HG03135 (cell line): ENCODE measurements around the gene HNRNPL.
"Not testable (repeated sequence)": the region's sequence is repeated elsewhere in the genome, so short reads cannot be mapped to it uniquely, and the experiment has no call there.

Experiments
- ATAC-seq: cut with Tn5 transposase; IDR thresholded peaks from one replicate; pipeline ENCODE4 v1.9.1; 2021; ENCODE audit warnings: mild to moderate bottlenecking, moderate library complexity; ENCODE audit not compliant: unreplicated experiment

The HNRNPL gene

GRCh38 chr19:38849860-38850435 is at the start of gene HNRNPL:
HNRNPL (minus strand) TSS chr19:38849986; CDS start chr19:38849966, 20 bp downstream.
- ATAC-seq, result peak; percentile 52

GRCh38 chr19:38898788-38899446 is 49.1 kb upstream of the HNRNPL start:
- no peak for ATAC-seq

- ATAC-seq, result no peak
These were observed 45.2 kb upstream of the HNRNPL start for GRCh38 chr19:38894968-38895367.

- ATAC-seq, result no peak
These were observed 43.6 kb upstream of the HNRNPL start for GRCh38 chr19:38893341-38893771.

- no peak for ATAC-seq
These were observed 43.1 kb upstream of the HNRNPL start for GRCh38 chr19:38892841-38893240.

- ATAC-seq, result no peak
These were observed 42.0 kb upstream of the HNRNPL start for GRCh38 chr19:38891771-38892170.

- no peak for ATAC-seq
These were observed 40.9 kb upstream of the HNRNPL start for GRCh38 chr19:38890686-38891085.

- no peak for ATAC-seq
These were observed 40.0 kb upstream of the HNRNPL start for GRCh38 chr19:38889803-38890202.

GRCh38 chr19:38888876-38889275 is 39.1 kb upstream of the HNRNPL start:
- no peak for ATAC-seq

- ATAC-seq, result not testable (repeated sequence)
These were observed 34.9 kb upstream of the HNRNPL start for GRCh38 chr19:38884691-38885090.

GRCh38 chr19:38883286-38883685 is 33.5 kb upstream of the HNRNPL start:
- no peak for ATAC-seq

GRCh38 chr19:38880882-38881609 is 31.3 kb upstream of the HNRNPL start:
- no peak for ATAC-seq

GRCh38 chr19:38880076-38880881 is 30.5 kb upstream of the HNRNPL start:
- ATAC-seq, result no peak

GRCh38 chr19:38879400-38879751 is 29.6 kb upstream of the HNRNPL start:
- no peak for ATAC-seq

GRCh38 chr19:38878575-38879399 is 29.0 kb upstream of the HNRNPL start:
- ATAC-seq, result no peak

- ATAC-seq, result no peak
These were observed 28.2 kb upstream of the HNRNPL start, which contains the start of gene RINL for GRCh38 chr19:38877781-38878574. RINL (minus strand) TSS chr19:38878275; CDS start chr19:38876742, 1,533 bp downstream.

GRCh38 chr19:38875656-38876395 is 26.0 kb upstream of the HNRNPL start:
- ATAC-seq, result no peak

- ATAC-seq, result not testable (repeated sequence)
These were observed 23.6 kb upstream of the HNRNPL start for GRCh38 chr19:38873400-38873799.

- no peak for ATAC-seq
These were observed 20.8 kb upstream of the HNRNPL start for GRCh38 chr19:38870612-38871011.
